ENCODE data around the gene CCDC92. TPM values are rescaled to one million over a fixed set of nuclear protein-coding genes. Genes with fewer than 3 reads are reported as not detected.

The CCDC92 gene
- polyA plus RNA-seq, 3 donors: 4.4 to 11.6 (median 5.5) TPM

DNA sequence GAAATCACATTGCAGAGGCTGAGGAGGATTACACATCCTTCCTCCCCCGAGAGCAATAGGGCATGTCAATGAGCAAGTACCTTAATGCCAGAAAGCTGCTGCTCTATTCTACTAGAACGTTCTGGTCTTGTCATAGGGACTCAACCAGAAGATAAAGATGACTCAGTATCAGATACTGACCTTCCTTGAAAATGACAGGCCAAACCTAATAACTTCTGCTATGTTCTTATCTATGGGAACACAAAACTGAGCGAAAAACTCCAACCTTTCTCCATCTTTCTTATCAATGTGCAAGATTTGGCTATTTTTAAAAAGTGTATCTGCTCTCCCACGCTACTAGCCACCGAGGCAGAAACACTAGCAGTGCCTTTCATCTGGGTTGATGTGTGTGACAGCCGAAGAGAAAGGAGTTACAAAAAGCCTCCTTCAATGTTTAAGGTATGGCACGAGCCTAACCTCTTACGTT lies 5.5 kb downstream of the CCDC92 start:
- DNase-seq: no peak
- no peak for TF ChIP-seq CTCF (IDR thresholded peaks at IDR 0.05)
- Mint-ChIP-seq H3K4me3 (no peak overlapping the region), H3K27ac (no peak overlapping the region), H3K9me3 (peaks cover 0 to 2% (median 0%) of the 10 kb centered on the region in 7 donors), H3K36me3 (peaks cover 0 to 3% of the 10 kb centered on the region in 2 donors), H3K4me1 (peaks cover 5% of the 10 kb centered on the region), H3K27me3 (ENCODE audit: low read depth in 3 of 3) (peaks cover 4 to 8% (median 8%) of the 10 kb centered on the region in 3 donors)
- peaks cover 6 to 9% of the 10 kb centered on the region in 2 donors for H3K4me1 ChIP-seq (ENCODE audit: control insufficient read depth in 1 of 2, insufficient read depth in 2 of 2, low read length in 2 of 2)
- H3K9me3 ChIP-seq (replicated peaks in 1 of 2; ENCODE audit: control insufficient read depth in 1 of 2, insufficient read depth in 1 of 2, low read length in 2 of 2): no peaks in the 10 kb centered on the region
- intact Hi-C loops (cut with micrococcal nuclease): no loop called here
- H3K27ac ChIP-seq (ENCODE audit: low read depth in 1 of 2, low read length in 2 of 2): no peak overlapping the region
- no peak overlapping the region for H3K9ac ChIP-seq (ENCODE audit: insufficient read depth, low read length, poor library complexity, severe bottlenecking)
- H3K27me3 ChIP-seq (ENCODE audit: control insufficient read depth in 2 of 2, insufficient read depth in 2 of 2, low read length in 2 of 2): peaks cover 4 to 8% of the 10 kb centered on the region in 2 donors
- H2AFZ ChIP-seq (ENCODE audit: insufficient read depth, low read depth, low read length, poor library complexity, severe bottlenecking): no peak overlapping the region
- no peak overlapping the region for H3K4me2 ChIP-seq (replicated peaks; ENCODE audit: extremely low read depth, low read length, poor library complexity, severe bottlenecking)
- no peaks in the 10 kb centered on the region for H4K20me1 ChIP-seq (ENCODE audit: insufficient read depth, low read length)
- H3K4me3 ChIP-seq (replicated peaks in 1 of 3; ENCODE audit: low read depth in 2 of 3, low read length in 3 of 3): no peak overlapping the region
- no peaks in the 10 kb centered on the region for H3K36me3 ChIP-seq (replicated peaks in 1 of 2; ENCODE audit: control insufficient read depth in 1 of 2, insufficient read depth in 2 of 2, low read length in 2 of 2)
- 94% methylated on average over 2 of the region's 8 CpGs for WGBS (ENCODE audit: insufficient coverage)
- no peaks in the 10 kb centered on the region for H3K79me2 ChIP-seq (ENCODE audit: insufficient read depth, low read length)

DNA sequence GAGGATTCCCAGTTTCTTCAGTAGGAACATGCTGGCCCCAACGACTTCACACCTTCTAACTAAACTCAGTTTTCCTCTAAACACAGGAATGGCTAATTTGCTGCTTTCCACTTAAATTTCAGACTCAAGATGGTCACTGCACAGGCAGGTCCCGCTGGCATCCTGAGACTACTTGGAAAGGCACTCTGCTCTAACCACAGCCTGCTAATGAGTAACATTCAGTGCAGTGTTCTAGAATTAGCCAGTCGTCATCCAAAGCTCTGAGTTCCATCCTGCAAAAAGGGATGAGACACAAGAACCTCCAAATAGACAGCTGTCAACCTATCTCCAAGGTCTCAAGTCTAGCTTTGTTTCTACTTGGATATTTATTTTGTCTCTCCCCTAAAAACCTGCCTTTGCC lies 6.0 kb downstream of the CCDC92 start:
- Histone ChIP-seq H3K9ac (ENCODE audit: insufficient read depth, low read length, poor library complexity, severe bottlenecking) (no peak overlapping the region), H3K9me3 (replicated peaks in 1 of 2; ENCODE audit: control insufficient read depth in 1 of 2, insufficient read depth in 1 of 2, low read length in 2 of 2) (no peaks in the 10 kb centered on the region), H4K20me1 (ENCODE audit: insufficient read depth, low read length) (no peaks in the 10 kb centered on the region), H3K79me2 (ENCODE audit: insufficient read depth, low read length) (no peaks in the 10 kb centered on the region), H3K27ac (ENCODE audit: low read depth in 1 of 2, low read length in 2 of 2) (no peak overlapping the region), H3K4me1 (ENCODE audit: control insufficient read depth in 1 of 2, insufficient read depth in 2 of 2, low read length in 2 of 2) (peaks cover 2 to 3% of the 10 kb centered on the region in 2 donors), H3K4me2 (replicated peaks; ENCODE audit: extremely low read depth, low read length, poor library complexity, severe bottlenecking) (no peak overlapping the region), H3K36me3 (replicated peaks in 1 of 2; ENCODE audit: control insufficient read depth in 1 of 2, insufficient read depth in 2 of 2, low read length in 2 of 2) (no peaks in the 10 kb centered on the region), H3K27me3 (ENCODE audit: control insufficient read depth in 2 of 2, insufficient read depth in 2 of 2, low read length in 2 of 2) (peaks cover 2 to 4% of the 10 kb centered on the region in 2 donors), H2AFZ (ENCODE audit: insufficient read depth, low read depth, low read length, poor library complexity, severe bottlenecking) (no peak overlapping the region), H3K4me3 (replicated peaks in 1 of 3; ENCODE audit: low read depth in 2 of 3, low read length in 3 of 3) (no peak overlapping the region)
- Mint-ChIP-seq H3K4me3 (no peak overlapping the region), H3K4me1 (peaks cover 2% of the 10 kb centered on the region), H3K36me3 (peaks cover 0 to 3% of the 10 kb centered on the region in 2 donors), H3K9me3 (peaks cover 0 to 1% (median 0%) of the 10 kb centered on the region in 7 donors), H3K27me3 (ENCODE audit: low read depth in 3 of 3) (peaks cover 2 to 6% (median 4%) of the 10 kb centered on the region in 3 donors), H3K27ac (no peak overlapping the region)
- no peak for TF ChIP-seq CTCF (IDR thresholded peaks at IDR 0.05)
- WGBS (ENCODE audit: insufficient coverage): 97% methylated on average over 3 of the region's 3 CpGs
- intact Hi-C loops (cut with micrococcal nuclease): no loop called here
- DNase-seq: no peak

Measured in CD14-positive monocyte (primary cell).